Keratinocyte (primary cell): Measurements from ENCODE around the gene B3GAT1.

Experiments used
- CTCF ChIP-seq, 3 experiments: IDR thresholded peaks in 1 of 3; conservative IDR thresholded peaks in 1 of 3; optimal IDR thresholded peaks in 1 of 3; 2 replicates in 2 of 3; 3 replicates in 1 of 3; pipeline versions ENCODE3 to v1.5.1; 2011; ENCODE audit warnings: low read length in 3 of 3, mild to moderate bottlenecking in 3 of 3, moderate library complexity in 2 of 3, control low read depth in 1 of 3, inconsistent platforms in 1 of 3; ENCODE audit not compliant: insufficient read depth in 2 of 3; ENCODE audit errors: extremely low read depth in 1 of 3
- EZH2 ChIP-seq: IDR thresholded peaks from one replicate; pipeline ENCODE4 v1.6.1; 2012; ENCODE audit warnings: inconsistent platforms, mild to moderate bottlenecking, low read length, moderate library complexity

GRCh38 chr11:134361661-134362060 lies 50.4 kb downstream of the B3GAT1 start:
- TF ChIP-seq CTCF (optimal IDR thresholded peaks at IDR 0.05 in 1 of 3, IDR thresholded peaks at IDR 0.05 in 1 of 3, conservative IDR thresholded peaks at IDR 0.05 in 1 of 3; ENCODE audit: extremely low read depth in 1 of 3, insufficient read depth in 2 of 3, low read length in 3 of 3), result no peak
- no peak for TF ChIP-seq EZH2
